ENCODE results near the gene SYT8.

DNA sequence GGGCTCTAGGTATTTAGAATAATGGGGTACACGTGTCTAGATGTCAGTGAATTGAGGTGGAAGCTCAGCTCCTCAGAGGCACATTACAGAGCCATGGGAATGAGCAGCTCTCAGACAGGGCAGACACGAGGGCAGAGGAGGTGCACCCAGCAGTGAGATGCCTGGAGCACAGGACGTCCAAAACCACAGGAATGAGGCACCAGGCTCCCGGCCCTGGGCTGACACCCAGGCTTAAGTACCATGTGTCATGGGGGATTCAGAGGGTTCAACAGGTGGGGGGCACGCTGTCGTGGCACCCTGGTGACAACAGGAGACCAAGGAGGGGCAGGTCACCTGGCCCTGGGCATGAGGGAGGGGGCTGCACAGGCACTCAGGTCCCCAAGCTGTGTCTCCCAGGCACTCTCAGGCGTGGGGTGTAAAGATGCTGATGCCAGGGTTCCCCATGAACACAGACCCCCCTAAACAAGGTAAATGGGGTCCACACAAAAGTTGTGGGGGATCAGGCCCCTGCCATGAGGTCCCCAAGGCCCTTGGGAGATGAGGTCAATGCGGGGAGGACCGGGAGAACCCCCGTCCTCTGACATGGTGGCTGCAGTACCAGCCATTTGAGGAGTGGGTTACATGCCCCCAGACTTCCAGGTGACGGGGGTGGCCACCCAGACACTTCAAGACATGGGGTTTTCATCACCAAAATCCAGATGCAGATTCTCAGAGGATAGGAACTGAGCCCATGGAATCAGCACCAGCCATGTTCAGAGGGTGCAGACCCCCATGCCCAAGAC, 5.6 kb upstream of the SYT8 start:
- TF ChIP-seq, protein P1, sequence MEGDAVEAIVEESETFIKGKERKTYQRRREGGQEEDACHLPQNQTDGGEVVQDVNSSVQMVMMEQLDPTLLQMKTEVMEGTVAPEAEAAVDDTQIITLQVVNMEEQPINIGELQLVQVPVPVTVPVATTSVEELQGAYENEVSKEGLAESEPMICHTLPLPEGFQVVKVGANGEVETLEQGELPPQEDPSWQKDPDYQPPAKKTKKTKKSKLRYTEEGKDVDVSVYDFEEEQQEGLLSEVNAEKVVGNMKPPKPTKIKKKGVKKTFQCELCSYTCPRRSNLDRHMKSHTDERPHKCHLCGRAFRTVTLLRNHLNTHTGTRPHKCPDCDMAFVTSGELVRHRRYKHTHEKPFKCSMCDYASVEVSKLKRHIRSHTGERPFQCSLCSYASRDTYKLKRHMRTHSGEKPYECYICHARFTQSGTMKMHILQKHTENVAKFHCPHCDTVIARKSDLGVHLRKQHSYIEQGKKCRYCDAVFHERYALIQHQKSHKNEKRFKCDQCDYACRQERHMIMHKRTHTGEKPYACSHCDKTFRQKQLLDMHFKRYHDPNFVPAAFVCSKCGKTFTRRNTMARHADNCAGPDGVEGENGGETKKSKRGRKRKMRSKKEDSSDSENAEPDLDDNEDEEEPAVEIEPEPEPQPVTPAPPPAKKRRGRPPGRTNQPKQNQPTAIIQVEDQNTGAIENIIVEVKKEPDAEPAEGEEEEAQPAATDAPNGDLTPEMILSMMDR (IDR thresholded peaks at IDR 0.05): no peak
- no peak for TF ChIP-seq POLR2AphosphoS5 (IDR thresholded peaks at IDR 0.05; ENCODE audit: insufficient read depth in 1 of 2, low read depth in 1 of 2)

Data from vagina (tissue), 2 donors.